Fibroblast of lung (primary cell): Measurements from ENCODE around the gene SCGB3A1.

Experiments
- EZH2 ChIP-seq: IDR thresholded peaks from 2 replicates; pipeline ENCODE4 v1.5.1; 2012; ENCODE audit warnings: low read length, control low read depth, mild to moderate bottlenecking; ENCODE audit errors: missing control alignments
- TF ChIP-seq, protein P1 (sequence below), 2 donors: IDR thresholded peaks in 1 of 2; conservative IDR thresholded peaks in 1 of 2; 1 replicate in 1 of 2; 2 replicates in 1 of 2; pipeline ENCODE4 v1.5.1; 2011 to 2012; ENCODE audit warnings: low read length in 2 of 2, control low read depth in 1 of 2, inconsistent platforms in 1 of 2, low read depth in 1 of 2, mild to moderate bottlenecking in 1 of 2

DNA sequence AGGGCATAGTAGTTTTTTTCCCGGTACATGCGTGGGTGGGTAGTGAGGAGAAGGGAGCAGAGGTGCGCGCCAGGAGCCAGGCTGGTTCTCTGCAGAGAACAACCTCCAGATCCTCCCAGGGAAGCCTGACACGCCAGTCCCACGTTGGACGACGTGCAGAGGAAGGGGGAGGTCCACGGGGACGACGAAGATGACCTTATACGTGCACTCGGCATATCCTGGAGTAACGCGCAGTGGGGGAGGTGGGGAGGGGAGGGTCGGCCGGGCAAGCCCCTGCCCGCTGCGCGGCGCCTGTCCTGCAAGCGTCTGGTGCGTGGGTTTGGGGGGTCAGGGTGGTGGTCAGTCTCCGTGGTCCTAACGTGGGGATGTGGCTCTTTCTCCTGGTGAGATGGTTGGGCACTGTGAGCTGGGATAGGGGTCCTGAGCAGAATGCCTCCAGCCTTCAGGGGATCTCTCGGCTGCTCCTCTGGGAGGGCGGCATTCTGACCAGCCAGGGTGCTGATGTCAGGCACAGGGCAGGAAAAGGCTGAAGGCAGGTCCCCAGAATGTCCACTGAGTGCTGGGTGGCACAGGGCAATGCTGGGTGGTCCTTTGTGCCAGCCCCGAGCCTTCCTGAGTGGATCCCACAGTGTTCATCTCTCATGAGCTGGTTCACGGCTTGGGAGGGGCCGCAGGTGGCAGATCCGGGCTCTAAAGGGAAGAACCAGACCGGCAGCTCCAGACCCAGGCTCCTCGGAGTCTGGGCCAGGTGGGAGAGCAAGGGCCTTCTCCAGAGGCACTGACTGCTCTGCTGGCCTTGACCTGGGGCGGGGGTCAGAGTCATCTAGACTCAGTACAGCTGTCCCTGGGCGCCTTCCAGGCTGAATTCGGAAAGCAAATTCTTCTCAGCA lies 10.5 kb upstream of the SCGB3A1 start:
- TF ChIP-seq, protein P1, sequence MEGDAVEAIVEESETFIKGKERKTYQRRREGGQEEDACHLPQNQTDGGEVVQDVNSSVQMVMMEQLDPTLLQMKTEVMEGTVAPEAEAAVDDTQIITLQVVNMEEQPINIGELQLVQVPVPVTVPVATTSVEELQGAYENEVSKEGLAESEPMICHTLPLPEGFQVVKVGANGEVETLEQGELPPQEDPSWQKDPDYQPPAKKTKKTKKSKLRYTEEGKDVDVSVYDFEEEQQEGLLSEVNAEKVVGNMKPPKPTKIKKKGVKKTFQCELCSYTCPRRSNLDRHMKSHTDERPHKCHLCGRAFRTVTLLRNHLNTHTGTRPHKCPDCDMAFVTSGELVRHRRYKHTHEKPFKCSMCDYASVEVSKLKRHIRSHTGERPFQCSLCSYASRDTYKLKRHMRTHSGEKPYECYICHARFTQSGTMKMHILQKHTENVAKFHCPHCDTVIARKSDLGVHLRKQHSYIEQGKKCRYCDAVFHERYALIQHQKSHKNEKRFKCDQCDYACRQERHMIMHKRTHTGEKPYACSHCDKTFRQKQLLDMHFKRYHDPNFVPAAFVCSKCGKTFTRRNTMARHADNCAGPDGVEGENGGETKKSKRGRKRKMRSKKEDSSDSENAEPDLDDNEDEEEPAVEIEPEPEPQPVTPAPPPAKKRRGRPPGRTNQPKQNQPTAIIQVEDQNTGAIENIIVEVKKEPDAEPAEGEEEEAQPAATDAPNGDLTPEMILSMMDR (conservative IDR thresholded peaks at IDR 0.05 in 1 of 2, IDR thresholded peaks at IDR 0.05 in 1 of 2; ENCODE audit: low read depth in 1 of 2, low read length in 2 of 2) = no peak
- no peak for TF ChIP-seq EZH2
